T-helper 1 cell treated with Interleukin-12 subunit alpha and Interleukin-12 subunit beta and Interleukin-4 antibody, amounts not matched to agents 30 μg/mL and 1 μg/mL, for 36 hours (primary cell): Measurements from ENCODE around the gene PROKR1.

ENCODE experiments used
- H3K27ac Mint-ChIP-seq: one replicate; pipeline ENCODE4 v1.8.0; 2021; ENCODE audit warnings: mild to moderate bottlenecking, mixed read lengths
- H3K27me3 Mint-ChIP-seq: one replicate; pipeline ENCODE4 v1.8.0; 2021; ENCODE audit warnings: low read depth, mixed read lengths
- H3K36me3 Mint-ChIP-seq: one replicate; pipeline ENCODE4 v1.8.0; 2021; ENCODE audit warnings: low read depth, mixed read lengths
- H3K4me1 Mint-ChIP-seq: one replicate; pipeline ENCODE4 v1.8.0; 2021; ENCODE audit warnings: low read depth, mixed read lengths
- H3K4me3 Mint-ChIP-seq: one replicate; pipeline ENCODE4 v1.8.0; 2021; ENCODE audit warnings: mild to moderate bottlenecking, moderate library complexity, mixed read lengths
- H3K9me3 Mint-ChIP-seq: one replicate; pipeline ENCODE4 v1.8.0; 2021; ENCODE audit warnings: mixed read lengths

PROKR1 gene

DNA sequence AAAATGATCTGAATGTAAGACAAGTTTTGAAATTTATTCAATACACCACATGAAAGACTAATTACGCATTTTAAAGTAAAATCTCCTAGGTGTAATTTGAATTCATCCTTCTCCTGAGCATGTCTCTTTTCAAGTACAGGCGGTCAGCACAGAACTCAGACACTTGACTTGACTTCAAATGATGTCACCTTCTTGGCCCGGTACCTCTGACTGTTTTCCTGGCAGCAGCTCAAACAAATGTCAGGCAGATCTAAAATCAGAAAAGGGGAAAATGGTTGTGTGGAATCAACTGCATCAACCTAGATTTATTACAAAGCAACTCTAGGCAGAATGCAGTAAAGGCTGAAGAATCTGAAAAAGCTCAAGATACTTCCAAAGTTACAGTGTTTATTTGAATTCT is 11.4 kb upstream of the PROKR1 start:
- Mint-ChIP-seq H3K4me1 (no peaks in the 10 kb centered on the region), H3K27me3 (peaks cover 24% of the 10 kb centered on the region), H3K9me3 (no peaks in the 10 kb centered on the region), H3K36me3 (no peaks in the 10 kb centered on the region), H3K4me3 (no peak overlapping the region), H3K27ac (no peak overlapping the region)

DNA sequence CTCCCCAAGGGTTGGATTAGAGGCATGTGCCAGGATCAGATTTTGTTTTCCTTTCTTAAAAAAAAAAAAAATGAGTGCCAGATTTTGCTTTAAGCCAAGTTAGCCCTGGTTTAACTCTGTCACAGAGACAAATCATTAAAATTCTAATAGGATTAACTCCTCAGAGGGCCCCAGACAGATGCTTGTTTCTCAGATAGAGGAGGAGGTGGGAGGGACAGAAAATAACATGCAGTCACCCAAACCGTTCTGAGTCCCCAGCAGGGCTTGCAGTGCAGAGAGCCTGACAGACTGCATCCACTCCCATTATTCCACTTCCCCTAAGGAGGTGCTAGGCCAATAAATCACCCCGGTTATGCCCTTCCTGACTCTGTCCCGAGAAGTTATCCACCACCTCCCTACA is 6.3 kb upstream of the PROKR1 start:
- peaks cover 1% of the 10 kb centered on the region for H3K36me3 Mint-ChIP-seq
- H3K9me3 Mint-ChIP-seq = no peaks in the 10 kb centered on the region
- H3K4me3 Mint-ChIP-seq = no peak overlapping the region
- H3K27me3 Mint-ChIP-seq = peaks cover 41% of the 10 kb centered on the region
- no peak overlapping the region for H3K27ac Mint-ChIP-seq
- H3K4me1 Mint-ChIP-seq = no peaks in the 10 kb centered on the region

DNA sequence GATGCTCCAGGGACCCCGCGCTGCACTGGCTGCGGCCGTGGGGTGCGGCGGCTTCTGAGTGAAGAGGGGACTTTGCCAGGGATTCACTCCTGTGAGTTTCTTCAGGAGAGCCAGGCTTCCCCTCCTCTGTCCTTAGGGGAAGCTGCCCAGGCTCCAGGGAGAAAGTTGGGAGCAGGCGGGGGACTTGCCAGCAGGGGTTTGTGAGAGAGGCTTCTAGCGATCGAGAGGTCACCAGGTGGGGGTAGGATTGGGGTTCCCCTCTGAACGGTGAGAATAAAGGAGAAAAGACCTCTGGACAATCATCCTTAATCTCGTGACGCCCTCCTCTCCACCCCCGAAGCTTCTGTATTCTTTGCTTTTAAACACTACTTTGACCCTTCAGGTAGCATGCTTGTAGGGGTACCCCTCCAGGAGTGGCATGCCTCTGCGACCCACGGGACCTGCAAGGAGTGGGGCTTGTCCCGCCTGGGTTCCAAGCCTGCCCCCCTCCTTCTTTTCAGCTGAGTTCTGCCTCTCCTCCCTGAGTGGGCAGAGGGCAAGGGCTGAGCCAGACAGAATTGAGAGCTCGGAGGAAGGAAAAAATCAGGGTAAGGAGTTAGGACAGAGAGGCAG is 601 bp downstream of the PROKR1 start:
- Mint-ChIP-seq H3K4me3 (peak overlapping the region; percentile 48), H3K27ac (no peak overlapping the region), H3K4me1 (peaks cover 10% of the 10 kb centered on the region), H3K27me3 (peaks cover 79% of the 10 kb centered on the region), H3K36me3 (peaks cover 2% of the 10 kb centered on the region), H3K9me3 (no peaks in the 10 kb centered on the region)

DNA sequence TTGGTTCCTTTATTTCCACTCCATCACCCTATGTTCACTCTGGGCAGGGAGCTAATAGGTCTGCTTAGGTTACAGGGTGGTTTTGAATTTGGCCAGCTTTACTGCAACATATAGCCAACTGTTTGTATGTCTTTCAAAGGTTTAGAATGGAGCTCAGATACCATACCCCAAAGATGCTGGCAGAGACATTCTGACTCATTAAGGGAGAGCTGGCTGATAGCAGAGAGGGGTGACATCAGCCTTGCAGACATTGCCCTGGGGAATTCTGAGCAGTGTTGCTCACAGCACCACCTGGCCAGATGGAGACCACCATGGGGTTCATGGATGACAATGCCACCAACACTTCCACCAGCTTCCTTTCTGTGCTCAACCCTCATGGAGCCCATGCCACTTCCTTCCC is 2.1 kb downstream of the PROKR1 start:
- H3K27me3 Mint-ChIP-seq = peaks cover 79% of the 10 kb centered on the region
- peaks cover 12% of the 10 kb centered on the region for H3K4me1 Mint-ChIP-seq
- peaks cover 2% of the 10 kb centered on the region for H3K36me3 Mint-ChIP-seq
- H3K27ac Mint-ChIP-seq = no peak overlapping the region
- H3K9me3 Mint-ChIP-seq = no peaks in the 10 kb centered on the region
- H3K4me3 Mint-ChIP-seq = no peak overlapping the region

DNA sequence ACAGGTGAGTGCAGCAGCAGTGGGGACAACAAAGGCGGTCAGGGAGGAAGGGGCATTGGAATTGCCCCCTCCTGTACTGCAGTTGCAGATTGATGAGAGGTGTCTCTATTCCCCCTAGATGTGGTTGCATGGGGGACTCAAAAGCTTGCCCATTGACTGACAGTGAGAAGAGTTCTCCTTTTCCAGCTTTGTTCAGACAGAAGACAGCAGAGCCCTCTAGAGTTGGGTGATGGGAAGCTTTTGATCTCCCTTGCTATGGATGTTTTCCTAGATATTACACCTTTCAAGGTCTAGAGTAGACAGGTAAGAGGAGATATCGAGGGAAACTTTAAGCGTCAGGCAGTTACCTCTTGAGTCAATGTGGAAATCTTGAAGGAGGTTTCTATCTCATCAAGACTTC is 2.9 kb downstream of the PROKR1 start:
- Mint-ChIP-seq H3K27ac (no peak overlapping the region), H3K9me3 (no peaks in the 10 kb centered on the region), H3K4me1 (peaks cover 19% of the 10 kb centered on the region), H3K27me3 (peaks cover 71% of the 10 kb centered on the region), H3K36me3 (peaks cover 2% of the 10 kb centered on the region), H3K4me3 (no peak overlapping the region)

DNA sequence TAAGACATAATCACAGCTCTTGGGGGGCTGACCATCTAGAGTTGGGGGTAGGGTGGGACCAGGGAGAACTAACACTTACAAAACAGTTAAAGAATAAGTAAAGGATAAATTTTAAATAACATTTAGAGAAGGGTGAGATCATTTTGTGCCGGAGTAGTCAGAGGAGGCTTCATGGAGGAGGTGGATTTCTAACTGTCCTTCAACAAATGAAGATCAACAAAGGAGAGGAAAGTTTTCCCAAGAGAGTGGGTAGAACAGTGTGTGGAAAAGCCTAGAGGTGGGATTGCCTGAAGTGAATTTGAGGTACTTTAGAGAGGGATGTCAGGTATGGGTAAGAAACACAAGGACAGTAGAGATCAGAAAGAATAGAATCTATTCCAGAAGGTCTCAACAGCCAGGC is 7.3 kb downstream of the PROKR1 start:
- no peaks in the 10 kb centered on the region for H3K36me3 Mint-ChIP-seq
- H3K27ac Mint-ChIP-seq = no peak overlapping the region
- no peak overlapping the region for H3K4me3 Mint-ChIP-seq
- peaks cover 35% of the 10 kb centered on the region for H3K27me3 Mint-ChIP-seq
- H3K4me1 Mint-ChIP-seq = peaks cover 42% of the 10 kb centered on the region
- no peaks in the 10 kb centered on the region for H3K9me3 Mint-ChIP-seq

DNA sequence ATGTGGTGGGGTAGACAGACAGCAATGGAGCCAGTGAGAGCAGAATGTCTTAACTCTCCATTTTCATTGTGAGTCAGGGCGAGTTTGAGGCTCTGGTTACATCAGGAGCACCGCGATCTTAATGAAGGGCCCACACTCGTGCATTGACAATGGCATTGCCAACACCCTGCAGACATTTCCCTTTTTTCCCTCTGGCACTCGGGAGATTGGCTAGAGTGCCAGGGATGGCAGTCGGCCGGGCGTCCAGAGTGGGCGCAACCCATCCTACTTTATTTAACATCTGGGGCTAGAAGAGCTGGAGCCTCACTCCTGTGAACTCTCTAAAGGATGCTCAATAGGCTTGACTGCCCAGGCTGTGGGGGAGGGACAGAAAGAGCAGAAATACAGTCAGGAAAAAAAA is 9.7 kb downstream of the PROKR1 start:
- H3K27ac Mint-ChIP-seq = peak overlapping the region; percentile 4
- H3K36me3 Mint-ChIP-seq = no peaks in the 10 kb centered on the region
- peaks cover 30% of the 10 kb centered on the region for H3K27me3 Mint-ChIP-seq
- no peaks in the 10 kb centered on the region for H3K9me3 Mint-ChIP-seq
- H3K4me1 Mint-ChIP-seq = peaks cover 36% of the 10 kb centered on the region
- H3K4me3 Mint-ChIP-seq = no peak overlapping the region

DNA sequence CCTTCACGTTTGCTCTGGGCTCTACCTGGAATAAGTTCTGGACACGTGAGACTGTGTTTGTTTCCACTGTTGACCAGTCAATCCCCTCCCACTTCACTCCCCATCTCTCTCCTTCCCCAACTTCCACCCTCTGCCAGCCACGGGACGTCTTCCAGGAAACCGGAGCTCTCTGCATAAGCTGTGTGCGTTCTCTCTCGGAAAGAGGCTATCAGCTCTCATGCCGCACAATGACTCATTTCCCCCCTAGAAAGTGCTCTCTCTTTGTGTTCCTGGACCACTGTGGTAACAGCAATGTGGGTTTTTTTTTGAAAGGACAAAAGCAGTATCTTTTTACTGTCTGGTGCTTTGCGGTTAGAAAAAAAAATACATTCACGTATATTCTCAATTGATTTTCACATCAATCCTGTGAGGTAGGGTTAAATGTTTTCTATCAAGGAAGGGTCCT is 10.2 kb downstream of the PROKR1 start:
- Mint-ChIP-seq H3K27ac (peak overlapping the region; percentile 42), H3K9me3 (no peaks in the 10 kb centered on the region), H3K27me3 (peaks cover 32% of the 10 kb centered on the region), H3K36me3 (no peaks in the 10 kb centered on the region), H3K4me3 (peak overlapping the region; percentile 21), H3K4me1 (peaks cover 36% of the 10 kb centered on the region)

DNA sequence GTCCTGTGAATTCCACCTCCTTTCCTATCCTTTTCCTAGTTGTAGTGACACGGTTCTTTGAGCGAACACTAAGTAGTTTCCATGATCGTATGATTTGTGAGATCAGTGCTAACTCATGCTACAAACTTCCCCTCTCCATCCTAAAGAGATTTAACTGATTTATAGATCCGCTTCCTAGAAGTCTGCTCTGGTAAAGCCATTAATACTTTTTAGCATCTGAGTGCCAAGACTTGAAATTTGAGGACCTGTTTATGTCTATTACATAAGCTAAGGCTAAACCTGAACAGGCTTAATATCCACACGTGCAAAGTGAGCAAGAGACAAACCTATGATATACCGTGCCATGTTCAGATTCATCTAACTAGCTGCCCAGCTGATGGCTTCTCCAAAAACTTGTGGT is 14.9 kb downstream of the PROKR1 start:
- no peaks in the 10 kb centered on the region for H3K36me3 Mint-ChIP-seq
- no peak overlapping the region for H3K27ac Mint-ChIP-seq
- peaks cover 30% of the 10 kb centered on the region for H3K27me3 Mint-ChIP-seq
- no peak overlapping the region for H3K4me3 Mint-ChIP-seq
- H3K4me1 Mint-ChIP-seq = peaks cover 13% of the 10 kb centered on the region
- no peaks in the 10 kb centered on the region for H3K9me3 Mint-ChIP-seq

DNA sequence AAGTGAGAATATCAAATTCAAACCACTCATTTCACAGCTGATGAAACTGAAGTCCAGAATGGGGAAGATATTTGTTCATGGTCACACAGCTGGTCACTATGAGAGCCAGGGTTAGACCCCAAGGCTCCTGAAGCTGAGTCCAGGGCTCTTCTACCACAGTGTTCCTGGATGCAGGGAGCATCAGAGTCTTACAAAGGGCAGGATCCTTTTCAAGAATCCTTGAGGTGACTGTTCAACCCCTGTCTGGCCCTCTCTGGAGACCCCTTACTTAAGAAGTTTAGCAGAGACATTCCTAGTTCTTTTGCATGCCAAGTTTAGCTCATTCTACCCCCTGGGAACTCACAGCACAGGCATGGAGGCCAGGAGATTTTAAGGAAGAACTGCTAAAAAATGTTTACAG is 15.7 kb downstream of the PROKR1 start:
- H3K27ac Mint-ChIP-seq = no peak overlapping the region
- H3K4me3 Mint-ChIP-seq = no peak overlapping the region
- H3K36me3 Mint-ChIP-seq = no peaks in the 10 kb centered on the region
- H3K9me3 Mint-ChIP-seq = no peaks in the 10 kb centered on the region
- peaks cover 33% of the 10 kb centered on the region for H3K27me3 Mint-ChIP-seq
- H3K4me1 Mint-ChIP-seq = peaks cover 10% of the 10 kb centered on the region

DNA sequence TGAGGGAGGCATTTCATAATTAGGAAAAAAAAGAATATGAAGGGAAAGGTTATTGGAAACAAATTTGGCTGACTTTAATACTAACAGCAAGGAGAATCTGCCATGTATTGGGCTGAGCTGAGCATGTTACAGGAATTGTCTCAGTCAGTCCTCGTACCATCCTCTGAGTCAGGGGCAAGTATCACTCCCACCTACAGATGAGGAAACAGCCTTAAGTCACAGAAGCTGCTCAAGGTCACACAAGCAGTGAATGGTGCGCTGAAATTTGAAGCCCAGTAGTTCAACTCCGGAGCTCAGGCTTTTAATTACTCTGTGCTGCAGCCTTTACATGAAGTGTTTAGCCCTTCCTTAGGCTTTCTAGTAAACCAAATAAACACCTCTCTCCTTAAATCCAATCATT is 17.3 kb downstream of the PROKR1 start:
- Mint-ChIP-seq H3K4me3 (no peak overlapping the region), H3K27ac (no peak overlapping the region), H3K27me3 (peaks cover 41% of the 10 kb centered on the region), H3K9me3 (no peaks in the 10 kb centered on the region), H3K36me3 (no peaks in the 10 kb centered on the region), H3K4me1 (peaks cover 6% of the 10 kb centered on the region)

DNA sequence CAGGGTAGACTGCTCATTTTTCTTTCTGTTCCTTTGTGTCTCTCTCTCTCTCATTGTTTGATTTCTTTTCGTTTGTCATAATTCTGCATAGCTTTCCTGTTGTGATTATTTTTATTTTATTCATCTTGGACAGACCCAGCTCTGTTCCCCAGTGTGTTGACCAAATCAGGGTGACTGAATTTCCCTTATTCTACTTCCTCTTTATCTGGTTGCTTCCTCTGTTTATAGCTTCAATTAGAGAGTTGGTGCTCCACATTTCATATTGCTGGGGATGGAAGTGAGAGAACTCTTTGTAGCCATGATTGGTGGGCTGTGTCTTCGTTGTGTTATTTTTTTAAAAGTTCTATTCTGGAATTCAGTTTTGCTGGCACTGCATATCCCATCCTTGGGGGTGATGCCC is 19.1 kb downstream of the PROKR1 start:
- Mint-ChIP-seq H3K4me3 (no peak overlapping the region), H3K36me3 (no peaks in the 10 kb centered on the region), H3K9me3 (peaks cover 1% of the 10 kb centered on the region), H3K27ac (no peak overlapping the region), H3K4me1 (peaks cover 6% of the 10 kb centered on the region), H3K27me3 (peaks cover 37% of the 10 kb centered on the region)

DNA sequence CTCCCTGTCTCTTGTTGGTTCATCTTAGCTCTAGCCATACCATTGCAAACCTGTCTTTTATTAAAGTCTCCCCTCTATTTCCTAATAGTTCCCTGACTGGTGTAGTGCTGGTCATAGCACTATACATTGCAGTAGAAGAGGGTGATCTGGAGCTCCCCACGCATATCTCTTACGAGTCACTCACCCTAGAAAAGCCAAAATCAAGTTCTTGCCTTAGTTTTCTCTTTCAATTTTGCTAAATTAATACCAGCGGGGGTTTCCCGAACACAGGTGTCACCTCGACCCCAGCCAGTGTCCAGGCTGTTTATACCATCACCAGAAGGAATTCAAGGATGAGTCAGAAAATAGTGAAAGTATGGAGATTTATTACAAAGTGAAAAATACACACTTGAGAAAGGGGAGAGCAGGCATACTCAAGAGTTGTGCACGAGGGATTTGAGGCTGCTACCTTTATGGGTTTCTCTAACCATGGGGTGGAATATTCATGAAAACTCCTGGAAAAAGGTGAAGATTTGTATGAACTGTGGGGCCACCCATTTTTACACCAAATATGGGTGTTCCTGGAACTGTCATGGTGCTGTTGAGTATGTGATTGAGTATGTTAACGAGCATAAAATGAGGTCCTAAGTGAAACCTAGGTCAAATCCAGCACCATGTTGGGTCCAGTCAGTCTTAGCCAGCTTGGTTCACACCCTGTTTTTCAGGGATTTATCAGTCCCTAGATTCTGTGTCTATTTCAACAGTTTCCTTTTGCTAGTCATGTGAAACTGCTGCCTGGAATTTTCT is 20.2 kb downstream of the PROKR1 start:
- Mint-ChIP-seq H3K36me3 (no peaks in the 10 kb centered on the region), H3K4me3 (no peak overlapping the region), H3K27me3 (peaks cover 32% of the 10 kb centered on the region), H3K4me1 (peaks cover 6% of the 10 kb centered on the region), H3K9me3 (peaks cover 5% of the 10 kb centered on the region), H3K27ac (no peak overlapping the region)

DNA sequence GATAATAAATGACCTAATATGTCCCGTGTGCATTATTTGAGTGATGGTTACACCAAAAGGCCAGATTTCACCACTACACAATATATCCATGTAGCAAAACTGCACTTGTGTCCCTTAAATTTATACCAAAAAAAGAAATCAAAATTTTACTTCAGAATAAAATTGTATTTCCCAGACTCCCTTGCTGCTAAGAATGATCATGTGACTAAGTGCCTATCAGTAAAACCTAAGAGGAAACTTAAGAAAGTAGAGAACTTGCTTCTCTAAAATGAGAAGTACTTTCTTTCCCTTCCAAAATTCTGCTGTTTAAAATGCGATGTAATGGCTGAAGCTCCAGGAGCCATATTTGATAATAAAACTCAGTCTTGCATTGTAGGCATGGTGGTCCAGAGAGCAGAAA is 24.0 kb downstream of the PROKR1 start:
- no peak overlapping the region for H3K27ac Mint-ChIP-seq
- peaks cover 6% of the 10 kb centered on the region for H3K4me1 Mint-ChIP-seq
- H3K27me3 Mint-ChIP-seq = peaks cover 42% of the 10 kb centered on the region
- peaks cover 9% of the 10 kb centered on the region for H3K9me3 Mint-ChIP-seq
- no peaks in the 10 kb centered on the region for H3K36me3 Mint-ChIP-seq
- no peak overlapping the region for H3K4me3 Mint-ChIP-seq

DNA sequence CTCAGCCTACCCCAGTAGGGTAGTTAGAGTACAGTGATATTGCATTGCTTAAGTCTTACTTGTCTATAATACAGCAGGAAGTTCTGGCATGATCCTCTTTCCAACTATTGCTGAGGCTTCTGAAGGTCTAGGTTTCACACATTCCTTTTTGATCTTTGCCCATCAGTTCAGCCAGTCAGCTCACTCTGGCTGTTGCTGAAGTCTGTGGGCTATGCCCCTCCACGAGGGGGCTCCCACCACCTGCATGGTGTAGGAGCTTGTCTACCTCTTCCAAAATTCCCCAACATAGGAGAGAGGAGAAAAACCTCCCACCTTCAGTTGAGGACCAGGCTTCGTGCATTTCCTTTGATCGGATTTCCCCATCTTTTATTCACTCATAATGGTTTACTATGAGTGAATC is 26.3 kb downstream of the PROKR1 start:
- no peaks in the 10 kb centered on the region for H3K4me1 Mint-ChIP-seq
- H3K9me3 Mint-ChIP-seq = peaks cover 9% of the 10 kb centered on the region
- no peak overlapping the region for H3K4me3 Mint-ChIP-seq
- H3K36me3 Mint-ChIP-seq = no peaks in the 10 kb centered on the region
- peaks cover 44% of the 10 kb centered on the region for H3K27me3 Mint-ChIP-seq
- H3K27ac Mint-ChIP-seq = no peak overlapping the region
